Type B pancreatic cell (in vitro differentiated cells): ENCODE measurements around the gene BBX. TPM values are rescaled to one million over a fixed set of nuclear protein-coding genes. Genes with fewer than 3 reads are reported as not detected.
A peak's percentile ranks its signal among the peaks of the same experiment; 100 is the strongest.

ENCODE experiments used
- DNase-seq: peaks from one replicate; pipeline ENCODE4 v3.0.0; 2021; ENCODE audit warnings: mixed read lengths; ENCODE audit not compliant: unreplicated experiment; ENCODE audit errors: extremely low spot score
- H3K27ac Mint-ChIP-seq: 2 replicates; pipeline ENCODE4 v1.8.0; 2021; ENCODE audit warnings: mild to moderate bottlenecking, mixed read lengths
- H3K27me3 Mint-ChIP-seq: 2 replicates; pipeline ENCODE4 v1.8.0; 2021; ENCODE audit warnings: mixed read lengths
- H3K36me3 Mint-ChIP-seq: 2 replicates; pipeline ENCODE4 v1.8.0; 2021; ENCODE audit warnings: mixed read lengths
- H3K4me1 Mint-ChIP-seq: one replicate; pipeline ENCODE4 v1.8.0; 2021; ENCODE audit warnings: mixed read lengths; ENCODE audit not compliant: unreplicated experiment
- H3K4me3 Mint-ChIP-seq: 2 replicates; pipeline ENCODE4 v1.8.0; 2021; ENCODE audit warnings: mild to moderate bottlenecking, mixed read lengths
- H3K9me3 Mint-ChIP-seq: 2 replicates; pipeline ENCODE4 v1.8.0; 2021; ENCODE audit warnings: mixed read lengths
- CTCF ChIP-seq: fragments of 200-600 bp; sonication (generic); conservative IDR thresholded peaks from 2 replicates; pipeline ENCODE4 v1.5.0; 2021; ENCODE audit warnings: antibody characterized with exemption, mild to moderate bottlenecking
- total RNA-seq: library from RNA; stranded (reverse); gene quantifications from 2 replicates; pipeline ENCODE4 v1.2.1, GENCODE V29; 2021; ENCODE audit warnings: low replicate concordance

Gene BBX
- total RNA-seq, 1 donor from 2014 or later, result 52.8 TPM

DNA sequence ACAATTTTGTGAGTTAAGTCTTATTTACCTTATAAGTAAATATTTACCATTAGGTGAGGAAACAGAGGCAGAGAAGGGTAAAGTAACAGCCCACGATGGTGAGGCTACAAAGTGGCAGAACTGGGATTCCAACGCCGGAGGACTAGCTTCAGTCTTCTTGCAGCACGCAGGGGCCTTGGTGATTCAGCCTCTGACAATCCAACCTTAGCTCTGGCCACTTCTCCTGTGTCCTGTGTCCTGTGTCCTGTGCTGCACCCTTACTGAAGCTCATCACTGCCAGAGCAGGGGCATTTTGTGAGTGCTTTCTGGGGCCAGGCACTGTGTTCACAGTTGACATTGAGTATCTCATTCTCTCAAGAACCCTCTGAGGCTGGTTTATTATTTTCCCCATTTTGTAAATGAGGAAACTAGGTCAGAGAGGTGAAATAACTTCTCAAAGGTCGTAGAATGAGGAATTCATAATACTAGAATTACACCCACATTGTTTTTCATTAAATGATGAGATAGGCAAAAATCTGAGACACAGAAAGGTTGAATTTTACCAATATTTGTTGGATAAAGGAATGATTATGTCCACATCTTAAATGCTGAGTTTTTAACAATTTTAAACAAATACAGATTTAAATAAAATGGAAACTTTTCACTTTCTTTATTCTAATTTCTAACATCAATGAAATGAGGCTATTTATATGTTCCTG lies 215.9 kb downstream of the BBX start:
- no peak overlapping the region for H3K27ac Mint-ChIP-seq

GRCh38 chr3:107739227-107739626 lies 216.5 kb downstream of the BBX start:
- Mint-ChIP-seq H3K4me1 (peaks cover 8% of the 10 kb centered on the region), H3K27me3 (no peaks in the 10 kb centered on the region), H3K4me3 (no peak overlapping the region), H3K9me3 (no peaks in the 10 kb centered on the region), H3K27ac (no peak overlapping the region), H3K36me3 (no peaks in the 10 kb centered on the region)
- TF ChIP-seq CTCF, result no peak
- no peak for DNase-seq

More for the DNA sequence above, 215.9 kb downstream of the BBX start:
- Mint-ChIP-seq H3K9me3 (no peaks in the 10 kb centered on the region), H3K27me3 (no peaks in the 10 kb centered on the region), H3K4me1 (peaks cover 5% of the 10 kb centered on the region), H3K36me3 (no peaks in the 10 kb centered on the region), H3K4me3 (no peak overlapping the region)
- DNase-seq, result no peak
- TF ChIP-seq CTCF, result no peak

DNA sequence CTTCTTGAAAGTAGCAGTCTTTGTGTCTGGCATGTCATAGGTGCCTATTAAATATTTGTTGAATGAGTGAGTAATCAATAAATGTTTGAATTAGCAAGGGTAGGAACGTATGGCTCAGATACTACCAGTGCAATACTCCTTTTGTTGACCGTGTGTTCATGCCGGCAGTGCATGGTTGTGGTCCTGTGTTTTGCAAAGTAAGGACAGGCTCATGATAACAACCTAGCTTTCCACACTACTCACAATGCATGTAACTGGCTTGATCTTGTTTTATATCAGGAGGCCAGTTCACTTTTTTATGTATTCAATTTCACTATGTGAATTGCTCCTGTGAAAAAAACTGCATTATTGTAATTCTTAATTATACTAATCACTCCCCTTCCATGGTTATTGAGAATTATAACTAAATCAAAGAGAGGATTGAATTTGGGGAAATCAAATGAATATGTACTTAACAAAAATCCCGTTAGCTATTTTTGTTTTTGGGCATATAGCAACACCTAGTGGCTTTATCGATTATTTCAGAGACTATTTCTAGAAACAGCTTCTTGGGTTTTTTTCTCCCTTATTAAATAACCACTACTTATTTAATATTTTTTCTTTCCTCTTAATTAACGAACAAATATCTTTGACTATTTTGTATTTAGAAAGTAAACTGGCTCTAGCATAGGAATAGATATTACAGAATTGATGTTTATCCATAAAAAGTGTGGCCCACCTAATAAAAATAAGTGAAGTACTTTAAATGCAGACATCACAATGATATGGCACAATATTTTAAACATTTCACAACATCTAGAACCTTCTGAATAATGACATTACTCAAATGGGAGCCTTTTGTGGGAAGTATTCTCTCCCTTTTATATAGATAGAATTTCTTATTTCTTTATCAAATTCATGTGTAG lies 218.5 kb downstream of the BBX start:
- DNase-seq, result no peak
- peaks cover 6% of the 10 kb centered on the region for H3K36me3 Mint-ChIP-seq
- no peaks in the 10 kb centered on the region for H3K9me3 Mint-ChIP-seq
- no peak overlapping the region for H3K4me3 Mint-ChIP-seq
- peaks cover 14% of the 10 kb centered on the region for H3K4me1 Mint-ChIP-seq
- no peaks in the 10 kb centered on the region for H3K27me3 Mint-ChIP-seq
- TF ChIP-seq CTCF, result peak; percentile 78
- no peak overlapping the region for H3K27ac Mint-ChIP-seq

DNA sequence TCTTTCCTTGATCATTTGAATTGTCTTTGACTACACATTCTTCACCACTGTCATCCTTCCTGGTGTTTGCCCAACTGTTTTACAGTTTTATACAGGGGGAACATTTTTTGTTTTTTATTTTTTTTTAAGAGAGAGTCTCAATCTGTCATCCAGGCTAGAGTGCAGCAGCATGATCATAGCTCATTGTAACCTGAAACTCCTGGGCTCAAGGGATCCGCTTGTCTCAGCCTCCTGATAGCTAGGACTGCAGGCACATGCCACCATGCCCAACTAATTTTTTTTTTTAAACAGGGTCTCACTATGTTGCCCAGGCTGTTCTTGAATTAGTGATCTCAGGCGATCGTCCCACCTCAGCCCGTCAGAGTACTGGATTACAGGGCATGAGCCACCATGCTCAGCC lies 222.6 kb downstream of the BBX start:
- H3K4me3 Mint-ChIP-seq, result no peak overlapping the region
- H3K4me1 Mint-ChIP-seq, result peaks cover 14% of the 10 kb centered on the region
- H3K27ac Mint-ChIP-seq, result no peak overlapping the region
- no peak for DNase-seq
- H3K9me3 Mint-ChIP-seq, result no peaks in the 10 kb centered on the region
- H3K36me3 Mint-ChIP-seq, result peaks cover 8% of the 10 kb centered on the region
- no peak for TF ChIP-seq CTCF
- no peaks in the 10 kb centered on the region for H3K27me3 Mint-ChIP-seq

GRCh38 chr3:107752202-107752990 lies 229.6 kb downstream of the BBX start:
- Mint-ChIP-seq H3K4me3 (no peak overlapping the region), H3K4me1 (peaks cover 4% of the 10 kb centered on the region), H3K27ac (no peak overlapping the region), H3K27me3 (no peaks in the 10 kb centered on the region), H3K36me3 (peaks cover 11% of the 10 kb centered on the region), H3K9me3 (no peaks in the 10 kb centered on the region)
- TF ChIP-seq CTCF, result peak; percentile 67
- no peak for DNase-seq
